GM18498 (cell line): ENCODE results near the gene WDFY3.
"Not testable (repeated sequence)": the region's sequence is repeated elsewhere in the genome, so short reads cannot be mapped to it uniquely, and the experiment has no call there.

ENCODE experiments used
- ATAC-seq: cut with Tn5 transposase; IDR thresholded peaks from one replicate; pipeline ENCODE4 v1.9.1; 2021; ENCODE audit warnings: mild to moderate bottlenecking, moderate library complexity; ENCODE audit not compliant: unreplicated experiment

WDFY3 gene

GRCh38 chr4:84683064-84683850, 283.2 kb downstream of the WDFY3 start:
- no peak for ATAC-seq

DNA sequence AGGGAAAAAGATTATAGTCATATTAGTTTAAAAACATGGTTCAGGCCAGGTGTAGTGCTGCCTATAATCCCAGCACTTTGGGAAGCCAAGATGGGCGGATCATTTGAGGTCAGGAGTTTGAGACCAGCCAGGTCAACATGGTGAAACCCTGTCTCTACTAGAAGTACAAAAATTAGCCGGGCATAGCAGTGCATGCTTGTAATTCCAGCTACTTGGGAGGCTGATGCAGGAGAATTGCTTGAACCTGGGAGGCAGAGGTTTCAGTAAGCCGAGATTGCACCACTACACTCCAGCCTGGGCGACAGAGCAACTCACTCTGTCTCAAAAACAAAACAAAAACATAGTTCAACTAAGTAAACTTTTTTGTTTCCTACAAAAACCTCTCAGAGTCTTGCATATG, 283.8 kb downstream of the WDFY3 start:
- not testable (repeated sequence) for ATAC-seq

DNA sequence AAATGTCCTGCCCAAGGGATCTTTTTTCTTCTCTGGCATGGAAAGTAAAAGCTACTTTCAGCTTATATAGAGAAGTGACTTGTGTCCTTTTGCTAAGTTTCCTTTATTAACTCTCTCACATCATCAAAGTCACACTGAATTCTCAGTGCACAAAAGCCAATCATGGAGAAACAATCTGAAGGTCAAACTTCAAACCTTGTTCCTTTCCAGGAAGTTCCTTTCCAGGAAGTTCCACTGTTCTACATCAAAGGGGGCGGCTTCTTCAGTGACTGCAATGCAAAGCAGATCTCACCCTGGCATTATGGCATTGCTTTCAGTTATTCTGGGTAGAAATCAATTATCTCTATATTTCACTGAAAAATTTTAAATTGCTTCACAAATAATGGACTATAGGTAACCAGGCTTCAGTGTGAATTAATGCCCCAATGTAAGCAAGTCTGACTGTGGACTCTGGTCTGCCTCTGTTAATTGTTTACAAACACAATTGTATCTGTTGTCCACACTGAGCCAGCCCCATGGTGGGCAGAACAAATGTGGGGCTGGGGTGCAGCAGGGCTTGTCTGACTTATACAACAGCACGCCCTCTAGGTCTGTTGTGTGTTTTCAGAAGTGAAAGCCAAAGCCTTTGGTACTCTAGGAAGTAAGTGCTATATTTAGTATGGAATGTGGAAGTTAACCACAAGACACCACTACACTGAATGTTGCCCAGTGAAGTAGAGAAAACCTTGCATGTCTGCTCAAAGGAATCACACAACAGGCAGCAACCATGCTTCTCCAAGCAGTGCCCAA, 284.8 kb downstream of the WDFY3 start:
- no peak for ATAC-seq

GRCh38 chr4:84680956-84681355, 285.5 kb downstream of the WDFY3 start:
- ATAC-seq: no peak

DNA sequence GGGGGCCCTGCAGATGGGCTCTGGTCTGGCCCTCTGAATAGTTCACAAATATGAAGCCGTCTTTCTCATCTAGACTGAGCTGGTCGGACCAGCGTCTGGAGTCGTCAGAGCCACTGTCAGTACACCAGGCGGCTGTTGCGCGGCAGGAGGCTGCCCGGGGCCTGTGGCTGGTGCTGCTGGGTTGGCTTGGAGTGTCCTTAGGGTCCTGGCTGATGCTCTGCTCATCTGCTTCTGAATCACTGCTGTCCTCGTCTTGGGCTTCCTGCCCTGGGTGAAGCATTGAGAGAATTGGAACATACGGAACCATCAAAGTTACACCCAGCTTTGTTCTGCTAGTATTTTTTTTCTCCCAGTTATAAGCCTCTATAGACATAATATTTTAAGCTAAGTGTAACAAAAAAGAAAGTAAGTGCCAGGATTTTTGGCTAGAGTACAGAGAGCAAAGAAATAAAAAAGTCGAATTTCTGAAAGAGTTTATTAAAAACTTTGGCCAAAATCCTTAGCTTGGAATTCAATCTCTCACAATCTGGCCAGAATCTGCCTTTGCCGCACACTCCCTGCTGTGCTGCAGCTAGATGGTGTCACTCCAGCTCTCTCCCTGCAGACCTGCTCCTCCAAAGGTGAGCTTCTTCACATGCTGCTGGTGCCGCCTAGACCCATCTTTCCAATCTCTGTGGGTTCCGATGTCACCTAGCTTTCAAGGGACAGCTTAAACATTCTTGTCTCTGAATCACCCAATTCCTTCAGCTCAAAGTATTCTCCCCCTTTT, 287.3 kb downstream of the WDFY3 start:
- ATAC-seq: no peak

DNA sequence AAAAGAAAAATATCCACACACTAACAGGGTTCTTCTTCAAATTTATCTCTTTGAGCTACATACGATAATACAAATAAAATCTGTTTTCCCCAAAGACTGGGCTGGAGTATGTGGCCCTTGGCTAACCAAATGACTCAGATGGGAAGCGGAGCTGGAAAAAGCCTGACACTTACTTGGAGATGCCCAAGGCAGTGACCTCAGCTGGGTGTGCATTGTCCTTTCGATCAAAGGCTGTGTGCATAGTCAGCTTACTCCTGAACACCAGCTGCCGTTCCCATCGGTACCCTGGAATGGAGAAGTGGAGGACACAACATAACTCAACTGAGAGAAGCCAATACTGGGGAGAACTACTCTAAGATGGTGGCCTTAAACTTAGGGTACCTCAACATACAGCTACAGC, 288.5 kb downstream of the WDFY3 start:
- ATAC-seq: no peak

GRCh38 chr4:84677093-84677492, 289.4 kb downstream of the WDFY3 start:
- ATAC-seq: no peak

DNA sequence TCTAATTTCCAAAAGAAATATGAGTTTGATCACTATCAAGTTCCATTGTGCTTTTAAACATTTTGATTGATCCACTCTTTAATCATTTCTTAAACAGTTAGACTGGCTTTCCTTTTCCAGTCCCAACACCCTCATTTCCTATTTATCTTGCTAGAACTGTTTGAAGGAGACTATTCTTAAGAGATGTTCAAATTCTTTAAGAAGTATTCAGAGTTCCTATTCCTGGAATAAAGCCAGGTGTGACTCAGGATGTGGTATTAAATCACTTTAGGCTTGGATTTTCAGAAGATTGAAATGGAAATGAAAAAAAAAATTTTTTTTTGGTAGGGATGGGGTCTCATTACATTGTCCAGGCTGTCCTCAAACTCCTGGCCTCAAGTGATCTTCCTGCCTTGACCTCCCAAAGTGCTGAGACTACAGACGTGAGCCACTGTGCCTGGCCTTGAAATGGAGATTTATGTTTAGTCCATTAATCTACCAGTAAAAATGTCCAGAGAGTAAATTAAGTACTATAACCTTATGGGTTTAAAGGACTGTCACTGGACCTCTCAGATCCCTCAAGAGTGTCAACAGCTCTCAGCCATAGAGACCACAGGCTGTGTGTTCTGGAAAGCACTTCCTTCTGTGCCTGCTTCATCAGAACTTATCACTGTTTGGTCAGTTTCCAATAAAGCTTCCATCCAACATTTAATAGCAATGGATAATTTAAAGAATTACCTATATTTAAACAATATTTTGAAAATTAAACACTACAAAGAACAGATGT, 292.8 kb downstream of the WDFY3 start:
- ATAC-seq: no peak

- no peak for ATAC-seq
These were observed 294.3 kb downstream of the WDFY3 start for GRCh38 chr4:84672177-84672576.

GRCh38 chr4:84669201-84669600, 297.3 kb downstream of the WDFY3 start:
- ATAC-seq: no peak

DNA sequence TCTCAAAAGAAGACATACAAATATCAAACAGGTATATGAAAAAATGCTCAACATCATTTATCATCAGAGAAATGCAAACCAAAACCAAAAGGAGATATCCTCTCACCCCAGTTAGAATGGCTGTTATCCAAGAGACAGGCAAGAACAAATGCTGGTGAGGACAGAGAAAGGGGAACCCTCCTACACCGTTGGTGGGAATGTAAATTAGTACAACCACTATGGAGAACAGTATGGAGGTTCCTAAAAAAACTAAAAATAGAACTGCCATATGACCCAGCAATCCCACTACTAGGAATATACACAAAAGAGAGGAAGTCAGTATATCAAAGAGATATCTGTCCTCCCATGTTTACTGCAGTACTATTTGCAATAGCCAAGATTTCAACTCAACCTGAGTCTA, 300.1 kb downstream of the WDFY3 start:
- no peak for ATAC-seq

GRCh38 chr4:84664767-84665166, 301.7 kb downstream of the WDFY3 start:
- ATAC-seq: not testable (repeated sequence)

DNA sequence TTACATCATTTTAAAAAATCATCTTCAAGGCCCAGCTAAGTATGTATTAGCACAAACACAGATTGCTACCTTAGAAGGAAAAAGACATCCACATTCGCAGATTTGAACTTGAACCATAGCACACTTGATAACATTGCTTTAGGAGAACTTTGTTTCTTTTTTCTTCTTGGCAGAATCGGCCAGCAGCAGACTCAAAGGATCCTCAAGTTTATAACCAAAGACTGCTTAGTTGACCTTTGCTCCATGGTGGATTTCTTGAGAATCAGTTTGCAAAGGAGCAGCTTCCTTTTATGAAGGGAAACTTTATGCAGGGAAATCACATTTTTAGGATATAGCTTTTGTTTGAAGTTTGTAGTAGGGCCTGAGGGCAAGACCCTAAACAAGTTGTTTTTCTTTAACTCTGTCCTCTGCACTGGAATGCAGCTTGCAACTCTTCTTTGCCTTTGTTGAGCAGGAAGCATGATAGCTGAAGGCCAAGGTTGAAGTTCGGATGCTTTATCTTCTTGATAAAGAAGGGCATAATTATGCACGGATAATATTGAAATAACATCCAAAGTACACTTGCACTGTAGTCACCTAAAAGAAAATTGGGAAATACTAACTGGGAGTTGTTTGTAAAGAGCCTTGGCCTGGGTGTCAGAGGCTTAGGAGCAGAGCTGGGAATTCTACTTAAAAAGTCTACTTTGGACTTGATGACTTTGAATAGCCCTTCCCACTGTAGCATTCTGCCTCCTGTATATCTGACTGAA, 305.1 kb downstream of the WDFY3 start:
- ATAC-seq: no peak

- ATAC-seq: no peak
These were observed 305.9 kb downstream of the WDFY3 start for GRCh38 chr4:84660606-84661005.

DNA sequence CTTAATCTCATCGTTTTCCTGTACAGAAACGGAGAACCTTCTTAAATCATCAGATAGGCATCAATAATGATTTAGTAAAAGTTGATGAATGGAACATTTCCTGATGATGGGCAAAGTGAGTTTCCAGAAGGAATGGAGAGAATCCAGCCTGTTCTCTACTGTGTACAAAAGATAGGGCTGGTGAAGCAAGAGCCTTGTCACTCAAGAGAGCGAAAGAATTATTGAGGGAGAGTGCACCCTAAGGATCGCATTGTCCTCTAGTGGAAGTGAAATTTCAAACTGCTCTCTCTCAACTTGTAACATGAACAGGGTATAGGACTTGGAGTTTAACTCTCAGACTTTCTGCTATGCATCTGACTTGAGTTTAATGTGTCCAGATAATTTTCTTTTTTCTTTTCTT, 314.0 kb downstream of the WDFY3 start:
- ATAC-seq: no peak

DNA sequence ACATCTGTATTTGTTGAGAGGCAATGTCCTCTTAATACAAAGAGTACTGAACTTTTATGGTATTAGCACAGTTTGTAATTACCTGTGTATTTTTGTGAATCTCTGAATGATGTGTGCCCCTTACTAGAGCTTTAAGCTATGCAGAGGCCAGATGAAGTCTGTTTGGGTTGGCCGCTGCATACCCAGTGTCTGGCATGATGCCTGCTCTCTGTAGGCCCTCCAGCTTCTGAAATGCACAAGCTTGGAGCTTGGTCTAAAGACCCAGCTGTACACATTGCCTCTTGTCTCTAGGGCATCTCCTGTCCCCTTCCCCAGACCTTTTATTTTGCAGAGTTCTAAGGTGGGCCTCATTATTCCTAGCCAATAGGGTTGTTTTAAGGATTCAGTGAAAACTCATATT, 315.0 kb downstream of the WDFY3 start:
- ATAC-seq: no peak

- ATAC-seq: no peak
These were observed 317.4 kb downstream of the WDFY3 start for GRCh38 chr4:84648863-84649647.

GRCh38 chr4:84648178-84648577, 318.3 kb downstream of the WDFY3 start:
- ATAC-seq: no peak

DNA sequence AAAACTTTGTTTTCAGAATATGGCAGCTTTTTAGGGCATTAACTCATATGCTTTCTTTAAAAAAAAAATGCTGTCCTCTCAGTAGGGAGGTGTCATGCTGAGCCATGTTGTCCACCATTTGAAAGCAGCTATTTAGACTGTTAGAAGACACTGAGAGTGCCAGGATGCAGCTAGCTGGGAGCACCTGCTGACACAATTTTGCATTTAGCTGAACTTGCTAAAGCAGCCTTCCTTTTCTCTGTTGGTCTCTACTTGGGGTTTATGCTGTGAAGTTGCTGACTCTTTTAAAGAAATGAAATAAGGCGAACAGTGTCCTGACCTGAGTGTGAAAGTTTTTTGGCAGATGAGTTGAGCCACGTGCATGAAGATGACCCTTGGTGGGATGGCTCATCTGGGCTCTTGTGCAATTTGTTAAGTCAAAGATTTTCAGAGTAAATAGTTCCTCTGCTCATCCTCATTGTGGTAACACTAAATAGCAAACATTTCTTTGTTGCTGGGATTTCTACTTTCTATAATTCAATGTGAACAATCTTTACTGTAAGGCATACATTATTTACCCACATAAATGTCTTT, 319.1 kb downstream of the WDFY3 start:
- no peak for ATAC-seq
